Measurements from ENCODE around the gene HIPK2.

DNA sequence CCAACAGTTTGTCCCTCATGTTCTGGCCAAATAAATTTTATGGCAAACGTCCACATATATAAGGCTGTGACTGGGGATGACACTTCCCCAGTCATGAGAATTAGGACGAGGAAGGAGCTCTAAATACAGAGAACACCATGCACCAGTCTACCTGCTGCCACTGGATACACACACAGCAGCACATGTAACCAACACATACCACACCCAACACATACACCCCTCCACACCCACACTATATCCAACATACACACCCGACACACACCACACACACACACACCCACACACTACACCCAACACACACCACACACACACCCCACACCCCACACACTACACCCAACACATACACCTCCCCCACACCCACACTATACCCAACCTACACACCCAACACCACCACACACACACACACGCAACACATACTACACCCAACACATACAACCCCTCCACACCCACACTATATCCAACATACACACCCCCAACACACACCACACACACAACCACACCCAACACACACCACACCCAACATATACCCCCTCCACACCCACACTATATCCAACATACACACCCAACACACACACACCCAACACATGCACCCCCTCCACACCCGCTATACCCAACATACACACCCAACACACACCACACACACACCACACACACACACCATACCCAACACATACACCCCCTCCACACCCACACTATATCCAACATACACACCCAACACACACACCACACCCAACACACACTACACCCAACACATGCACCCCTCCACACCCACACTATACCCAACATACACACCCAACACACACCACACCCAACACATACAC is 74.1 kb downstream of the HIPK2 start:
- TF ChIP-seq POLR2A (IDR thresholded peaks at IDR 0.05) (no peak), POLR2AphosphoS5 (IDR thresholded peaks at IDR 0.05) (peak; percentile 35)
- TF ChIP-seq, protein P1, sequence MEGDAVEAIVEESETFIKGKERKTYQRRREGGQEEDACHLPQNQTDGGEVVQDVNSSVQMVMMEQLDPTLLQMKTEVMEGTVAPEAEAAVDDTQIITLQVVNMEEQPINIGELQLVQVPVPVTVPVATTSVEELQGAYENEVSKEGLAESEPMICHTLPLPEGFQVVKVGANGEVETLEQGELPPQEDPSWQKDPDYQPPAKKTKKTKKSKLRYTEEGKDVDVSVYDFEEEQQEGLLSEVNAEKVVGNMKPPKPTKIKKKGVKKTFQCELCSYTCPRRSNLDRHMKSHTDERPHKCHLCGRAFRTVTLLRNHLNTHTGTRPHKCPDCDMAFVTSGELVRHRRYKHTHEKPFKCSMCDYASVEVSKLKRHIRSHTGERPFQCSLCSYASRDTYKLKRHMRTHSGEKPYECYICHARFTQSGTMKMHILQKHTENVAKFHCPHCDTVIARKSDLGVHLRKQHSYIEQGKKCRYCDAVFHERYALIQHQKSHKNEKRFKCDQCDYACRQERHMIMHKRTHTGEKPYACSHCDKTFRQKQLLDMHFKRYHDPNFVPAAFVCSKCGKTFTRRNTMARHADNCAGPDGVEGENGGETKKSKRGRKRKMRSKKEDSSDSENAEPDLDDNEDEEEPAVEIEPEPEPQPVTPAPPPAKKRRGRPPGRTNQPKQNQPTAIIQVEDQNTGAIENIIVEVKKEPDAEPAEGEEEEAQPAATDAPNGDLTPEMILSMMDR (IDR thresholded peaks at IDR 0.05): no peak
